HepG2 (cell line): ENCODE measurements around the gene LGI4. TPM values are rescaled to one million over a fixed set of nuclear protein-coding genes. Genes with fewer than 3 reads are reported as not detected.

ENCODE experiments used
- ATM ChIP-seq: fragments of 450-650 bp; IDR thresholded peaks from 2 replicates; pipeline ENCODE4 v1.7.1; 2017; ENCODE audit warnings: mild to moderate bottlenecking, borderline replicate concordance
- GLI4 ChIP-seq: sonication (generic); formaldehyde crosslinking; IDR thresholded peaks from 2 replicates; pipeline ENCODE4 v1.5.1; 2020; ENCODE audit warnings: missing genetic modification reagents, mild to moderate bottlenecking, moderate library complexity, borderline replicate concordance
- MAFF ChIP-seq: IDR thresholded peaks from 2 replicates; pipeline ENCODE4 v1.6.1; 2011; ENCODE audit warnings: low read depth, low read length, improper control_type of control experiment
- PLRG1 ChIP-seq: fragments of 450-650 bp; conservative IDR thresholded peaks from 2 replicates; pipeline ENCODE4 v1.6.1; 2016
- RNF2 ChIP-seq: fragments of 450-650 bp; conservative IDR thresholded peaks from 2 replicates; pipeline ENCODE4 v1.6.1; 2016; ENCODE audit warnings: low read depth
- SALL1 ChIP-seq: sonication (generic); formaldehyde crosslinking; IDR thresholded peaks from 2 replicates; pipeline ENCODE4 v1.8.0; 2022; ENCODE audit warnings: mild to moderate bottlenecking, missing genetic modification reagents
- SMARCE1 ChIP-seq: fragments of 450-650 bp; IDR thresholded peaks from 2 replicates; pipeline ENCODE4 v1.6.1; 2017; ENCODE audit warnings: borderline replicate concordance
- TGIF2 ChIP-seq: IDR thresholded peaks from 2 replicates; pipeline ENCODE4 v1.6.1; 2016; ENCODE audit warnings: control low read depth, missing compliant biosample characterization
- ZNF33A ChIP-seq: sonication (generic); formaldehyde crosslinking; IDR thresholded peaks from 2 replicates; pipeline ENCODE4 v1.5.1; 2020; ENCODE audit warnings: missing genetic modification reagents, mild to moderate bottlenecking, moderate library complexity, borderline replicate concordance
- ZNF629 ChIP-seq: sonication (generic); formaldehyde crosslinking; conservative IDR thresholded peaks from 2 replicates; pipeline ENCODE4 v1.5.0; 2020; ENCODE audit warnings: missing genetic modification reagents
- ZNF776 ChIP-seq: sonication (generic); formaldehyde crosslinking; IDR thresholded peaks from 2 replicates; pipeline ENCODE4 v1.4.0; 2020; ENCODE audit warnings: mild to moderate bottlenecking, missing genetic modification reagents
- polyA plus RNA-seq, 8 experiments: library from polyadenylated mRNA; depleted of rRNA in 3 of 8; stranded (reverse) in 7 of 8; unstranded in 1 of 8; fragments of >200 nt; fragmentation: Illumina TruSeq in 4 of 8; extraction: Trizol in 4 of 8; gene quantifications; 2 replicates each; pipeline versions ENCODE4 v1.2.1 to v1.2.3, GENCODE V29; 2011 to 2016; ENCODE audit warnings: low read depth in 4 of 8, missing spikeins in 1 of 8, mixed read lengths in 1 of 8; ENCODE audit not compliant: insufficient read depth in 1 of 8
- total RNA-seq, 5 experiments: library from RNA; depleted of rRNA; stranded (reverse); fragments of >200 nt; fragmentation: Illumina TruSeq; extraction: Trizol; gene quantifications; 2 replicates each; pipeline ENCODE4 v1.2.3, GENCODE V29; 2016; ENCODE audit warnings: low read depth in 1 of 5
- TF ChIP-seq, protein P1 (sequence below): sonication (generic); formaldehyde crosslinking; IDR thresholded peaks from 2 replicates; pipeline ENCODE4 v1.8.1; 2023; ENCODE audit warnings: missing genetic modification reagents, inconsistent platforms, borderline replicate concordance
- TF ChIP-seq, protein P2 (sequence below): sonication (generic); formaldehyde crosslinking; IDR thresholded peaks from 2 replicates; pipeline ENCODE4 v1.5.0; 2020; ENCODE audit warnings: missing genetic modification reagents
- TF ChIP-seq, protein P3 (sequence below): IDR thresholded peaks from 2 replicates; pipeline ENCODE4 v1.6.1; 2012; ENCODE audit warnings: inconsistent platforms
- TF ChIP-seq, protein P4 (sequence below): sonication (generic); formaldehyde crosslinking; IDR thresholded peaks from 2 replicates; pipeline ENCODE4 v1.4.0; 2020; ENCODE audit warnings: missing genetic modification reagents
- TF ChIP-seq, protein P5 (sequence below): sonication (generic); formaldehyde crosslinking; IDR thresholded peaks from 2 replicates; pipeline ENCODE4 v1.8.0; 2022; ENCODE audit warnings: missing genetic modification reagents, low read depth, mild to moderate bottlenecking, borderline replicate concordance
- TF ChIP-seq, protein P6 (sequence below): sonication (generic); formaldehyde crosslinking; IDR thresholded peaks from 2 replicates; pipeline ENCODE4 v1.4.0; 2020; ENCODE audit warnings: missing genetic modification reagents

LGI4 gene
- total and polyA plus RNA-seq, 2 of the 13 experiments (the other 11 are each of a cell fraction or from before 2014, with no cell fraction given): 2.8 TPM; not detected in 1

DNA sequence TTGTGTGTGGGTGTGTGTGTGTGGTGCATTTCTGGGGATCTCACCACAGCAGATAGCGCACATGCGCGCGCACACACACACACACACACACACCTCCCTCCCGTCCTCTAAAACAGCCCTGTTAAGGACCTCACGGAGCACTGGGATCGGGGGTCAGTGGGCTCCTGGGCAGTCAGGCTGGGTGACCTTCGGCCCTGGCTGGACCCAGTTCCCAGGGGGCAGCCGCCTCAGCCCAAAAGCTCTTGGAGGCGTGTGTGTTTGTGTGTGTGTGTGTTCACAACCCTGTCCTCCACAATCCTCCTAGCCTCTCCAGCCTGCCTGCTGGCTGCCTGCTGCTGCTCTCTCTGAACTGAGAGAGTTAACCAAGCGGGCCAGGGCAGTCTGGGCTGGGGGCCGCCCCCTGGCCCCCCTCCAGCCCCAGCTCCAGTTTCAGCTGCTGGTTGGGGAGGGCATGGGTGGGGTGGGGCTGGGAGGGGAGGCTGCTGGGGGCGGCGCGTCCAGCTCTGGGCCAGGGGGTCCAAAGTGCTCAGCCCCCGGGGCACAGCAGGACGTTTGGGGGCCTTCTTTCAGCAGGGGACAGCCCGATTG, 3.5 kb upstream of the LGI4 start, which contains the start of gene FXYD1 (continued):
- no peak for TF ChIP-seq ZNF33A (CRISPR knock-in tag)
- no peak for TF ChIP-seq PLRG1
- no peak; the same call in 1 of the 2 replicates for TF ChIP-seq SALL1 (CRISPR knock-in tag)
- TF ChIP-seq, protein P1, sequence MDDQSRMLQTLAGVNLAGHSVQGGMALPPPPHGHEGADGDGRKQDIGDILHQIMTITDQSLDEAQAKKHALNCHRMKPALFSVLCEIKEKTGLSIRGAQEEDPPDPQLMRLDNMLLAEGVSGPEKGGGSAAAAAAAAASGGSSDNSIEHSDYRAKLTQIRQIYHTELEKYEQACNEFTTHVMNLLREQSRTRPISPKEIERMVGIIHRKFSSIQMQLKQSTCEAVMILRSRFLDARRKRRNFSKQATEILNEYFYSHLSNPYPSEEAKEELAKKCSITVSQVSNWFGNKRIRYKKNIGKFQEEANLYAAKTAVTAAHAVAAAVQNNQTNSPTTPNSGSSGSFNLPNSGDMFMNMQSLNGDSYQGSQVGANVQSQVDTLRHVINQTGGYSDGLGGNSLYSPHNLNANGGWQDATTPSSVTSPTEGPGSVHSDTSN (CRISPR knock-in tag): no peak
- no peak for TF ChIP-seq TGIF2 (CRISPR knock-in tag)
- TF ChIP-seq, protein P2, sequence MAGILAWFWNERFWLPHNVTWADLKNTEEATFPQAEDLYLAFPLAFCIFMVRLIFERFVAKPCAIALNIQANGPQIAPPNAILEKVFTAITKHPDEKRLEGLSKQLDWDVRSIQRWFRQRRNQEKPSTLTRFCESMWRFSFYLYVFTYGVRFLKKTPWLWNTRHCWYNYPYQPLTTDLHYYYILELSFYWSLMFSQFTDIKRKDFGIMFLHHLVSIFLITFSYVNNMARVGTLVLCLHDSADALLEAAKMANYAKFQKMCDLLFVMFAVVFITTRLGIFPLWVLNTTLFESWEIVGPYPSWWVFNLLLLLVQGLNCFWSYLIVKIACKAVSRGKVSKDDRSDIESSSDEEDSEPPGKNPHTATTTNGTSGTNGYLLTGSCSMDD (CRISPR knock-in tag): no peak
- no peak for TF ChIP-seq MAFF
- TF ChIP-seq, protein P3, sequence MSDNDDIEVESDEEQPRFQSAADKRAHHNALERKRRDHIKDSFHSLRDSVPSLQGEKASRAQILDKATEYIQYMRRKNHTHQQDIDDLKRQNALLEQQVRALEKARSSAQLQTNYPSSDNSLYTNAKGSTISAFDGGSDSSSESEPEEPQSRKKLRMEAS: no peak; the same call in 1 of the 2 replicates
- TF ChIP-seq, protein P4, sequence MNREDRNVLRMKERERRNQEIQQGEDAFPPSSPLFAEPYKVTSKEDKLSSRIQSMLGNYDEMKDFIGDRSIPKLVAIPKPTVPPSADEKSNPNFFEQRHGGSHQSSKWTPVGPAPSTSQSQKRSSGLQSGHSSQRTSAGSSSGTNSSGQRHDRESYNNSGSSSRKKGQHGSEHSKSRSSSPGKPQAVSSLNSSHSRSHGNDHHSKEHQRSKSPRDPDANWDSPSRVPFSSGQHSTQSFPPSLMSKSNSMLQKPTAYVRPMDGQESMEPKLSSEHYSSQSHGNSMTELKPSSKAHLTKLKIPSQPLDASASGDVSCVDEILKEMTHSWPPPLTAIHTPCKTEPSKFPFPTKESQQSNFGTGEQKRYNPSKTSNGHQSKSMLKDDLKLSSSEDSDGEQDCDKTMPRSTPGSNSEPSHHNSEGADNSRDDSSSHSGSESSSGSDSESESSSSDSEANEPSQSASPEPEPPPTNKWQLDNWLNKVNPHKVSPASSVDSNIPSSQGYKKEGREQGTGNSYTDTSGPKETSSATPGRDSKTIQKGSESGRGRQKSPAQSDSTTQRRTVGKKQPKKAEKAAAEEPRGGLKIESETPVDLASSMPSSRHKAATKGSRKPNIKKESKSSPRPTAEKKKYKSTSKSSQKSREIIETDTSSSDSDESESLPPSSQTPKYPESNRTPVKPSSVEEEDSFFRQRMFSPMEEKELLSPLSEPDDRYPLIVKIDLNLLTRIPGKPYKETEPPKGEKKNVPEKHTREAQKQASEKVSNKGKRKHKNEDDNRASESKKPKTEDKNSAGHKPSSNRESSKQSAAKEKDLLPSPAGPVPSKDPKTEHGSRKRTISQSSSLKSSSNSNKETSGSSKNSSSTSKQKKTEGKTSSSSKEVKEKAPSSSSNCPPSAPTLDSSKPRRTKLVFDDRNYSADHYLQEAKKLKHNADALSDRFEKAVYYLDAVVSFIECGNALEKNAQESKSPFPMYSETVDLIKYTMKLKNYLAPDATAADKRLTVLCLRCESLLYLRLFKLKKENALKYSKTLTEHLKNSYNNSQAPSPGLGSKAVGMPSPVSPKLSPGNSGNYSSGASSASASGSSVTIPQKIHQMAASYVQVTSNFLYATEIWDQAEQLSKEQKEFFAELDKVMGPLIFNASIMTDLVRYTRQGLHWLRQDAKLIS (CRISPR knock-in tag): no peak
- no peak for TF ChIP-seq RNF2
- TF ChIP-seq ATM: no peak
- TF ChIP-seq ZNF776 (CRISPR knock-in tag): no peak
- TF ChIP-seq, protein P5, sequence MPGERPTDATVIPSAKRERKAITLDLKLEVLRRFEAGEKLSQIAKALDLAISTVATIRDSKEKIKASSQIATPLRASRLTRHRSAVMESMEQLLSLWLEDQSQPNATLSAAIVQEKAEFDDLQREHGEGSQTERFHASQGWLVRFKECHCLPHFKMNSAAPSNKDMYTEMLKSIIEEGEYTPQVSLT (CRISPR knock-in tag): no peak
- TF ChIP-seq GLI4 (CRISPR knock-in tag): no peak
- TF ChIP-seq ZNF629 (CRISPR knock-in tag): no peak
- TF ChIP-seq SMARCE1: no peak
- TF ChIP-seq, protein P6, sequence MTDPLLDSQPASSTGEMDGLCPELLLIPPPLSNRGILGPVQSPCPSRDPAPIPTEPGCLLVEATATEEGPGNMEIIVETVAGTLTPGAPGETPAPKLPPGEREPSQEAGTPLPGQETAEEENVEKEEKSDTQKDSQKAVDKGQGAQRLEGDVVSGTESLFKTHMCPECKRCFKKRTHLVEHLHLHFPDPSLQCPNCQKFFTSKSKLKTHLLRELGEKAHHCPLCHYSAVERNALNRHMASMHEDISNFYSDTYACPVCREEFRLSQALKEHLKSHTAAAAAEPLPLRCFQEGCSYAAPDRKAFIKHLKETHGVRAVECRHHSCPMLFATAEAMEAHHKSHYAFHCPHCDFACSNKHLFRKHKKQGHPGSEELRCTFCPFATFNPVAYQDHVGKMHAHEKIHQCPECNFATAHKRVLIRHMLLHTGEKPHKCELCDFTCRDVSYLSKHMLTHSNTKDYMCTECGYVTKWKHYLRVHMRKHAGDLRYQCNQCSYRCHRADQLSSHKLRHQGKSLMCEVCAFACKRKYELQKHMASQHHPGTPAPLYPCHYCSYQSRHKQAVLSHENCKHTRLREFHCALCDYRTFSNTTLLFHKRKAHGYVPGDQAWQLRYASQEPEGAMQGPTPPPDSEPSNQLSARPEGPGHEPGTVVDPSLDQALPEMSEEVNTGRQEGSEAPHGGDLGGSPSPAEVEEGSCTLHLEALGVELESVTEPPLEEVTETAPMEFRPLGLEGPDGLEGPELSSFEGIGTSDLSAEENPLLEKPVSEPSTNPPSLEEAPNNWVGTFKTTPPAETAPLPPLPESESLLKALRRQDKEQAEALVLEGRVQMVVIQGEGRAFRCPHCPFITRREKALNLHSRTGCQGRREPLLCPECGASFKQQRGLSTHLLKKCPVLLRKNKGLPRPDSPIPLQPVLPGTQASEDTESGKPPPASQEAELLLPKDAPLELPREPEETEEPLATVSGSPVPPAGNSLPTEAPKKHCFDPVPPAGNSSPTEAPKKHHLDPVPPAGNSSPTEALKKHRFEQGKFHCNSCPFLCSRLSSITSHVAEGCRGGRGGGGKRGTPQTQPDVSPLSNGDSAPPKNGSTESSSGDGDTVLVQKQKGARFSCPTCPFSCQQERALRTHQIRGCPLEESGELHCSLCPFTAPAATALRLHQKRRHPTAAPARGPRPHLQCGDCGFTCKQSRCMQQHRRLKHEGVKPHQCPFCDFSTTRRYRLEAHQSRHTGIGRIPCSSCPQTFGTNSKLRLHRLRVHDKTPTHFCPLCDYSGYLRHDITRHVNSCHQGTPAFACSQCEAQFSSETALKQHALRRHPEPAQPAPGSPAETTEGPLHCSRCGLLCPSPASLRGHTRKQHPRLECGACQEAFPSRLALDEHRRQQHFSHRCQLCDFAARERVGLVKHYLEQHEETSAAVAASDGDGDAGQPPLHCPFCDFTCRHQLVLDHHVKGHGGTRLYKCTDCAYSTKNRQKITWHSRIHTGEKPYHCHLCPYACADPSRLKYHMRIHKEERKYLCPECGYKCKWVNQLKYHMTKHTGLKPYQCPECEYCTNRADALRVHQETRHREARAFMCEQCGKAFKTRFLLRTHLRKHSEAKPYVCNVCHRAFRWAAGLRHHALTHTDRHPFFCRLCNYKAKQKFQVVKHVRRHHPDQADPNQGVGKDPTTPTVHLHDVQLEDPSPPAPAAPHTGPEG (CRISPR knock-in tag): no peak
